Hepatocyte (in vitro differentiated cells): ENCODE data around the gene ETDC.

ENCODE experiments used
- EZH2 ChIP-seq: fragments of 200-600 bp; sonication (generic); IDR thresholded peaks from 2 replicates; pipeline ENCODE4 v1.6.1; 2016; ENCODE audit warnings: antibody characterized with exemption, mild to moderate bottlenecking, borderline replicate concordance
- EZH2phosphoT487 ChIP-seq: fragments of 200-600 bp; sonication (generic); IDR thresholded peaks from one replicate; pipeline ENCODE4 v1.6.1; 2018; ENCODE audit warnings: antibody characterized with exemption, mild to moderate bottlenecking, low read depth, moderate library complexity; ENCODE audit not compliant: unreplicated experiment, severe bottlenecking
- TF ChIP-seq, protein P1 (sequence below): fragments of 200-600 bp; sonication (generic); IDR thresholded peaks from 2 replicates; pipeline ENCODE4 v1.5.1; 2016; ENCODE audit warnings: antibody characterized with exemption, mild to moderate bottlenecking; ENCODE audit not compliant: poor library complexity

DNA sequence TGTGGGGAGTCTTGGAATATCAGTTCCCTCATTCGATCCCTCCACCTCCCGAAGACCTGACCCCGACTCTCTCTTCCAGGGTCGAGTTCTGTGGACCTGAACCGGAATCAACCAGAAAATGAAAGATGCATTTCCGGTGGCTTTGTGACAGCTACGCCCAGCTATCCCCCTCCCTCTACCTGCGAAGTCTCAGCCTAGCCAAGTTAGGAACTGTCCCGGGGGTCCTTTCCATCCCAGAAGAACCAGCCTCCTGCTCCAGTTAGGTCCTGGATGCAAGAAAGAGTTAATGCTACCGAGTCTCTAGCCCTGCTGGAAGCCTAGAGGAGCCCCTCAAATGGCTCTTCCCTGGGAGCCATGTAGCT, 13.4 kb upstream of the ETDC start:
- no peak for TF ChIP-seq EZH2
- TF ChIP-seq, protein P1, sequence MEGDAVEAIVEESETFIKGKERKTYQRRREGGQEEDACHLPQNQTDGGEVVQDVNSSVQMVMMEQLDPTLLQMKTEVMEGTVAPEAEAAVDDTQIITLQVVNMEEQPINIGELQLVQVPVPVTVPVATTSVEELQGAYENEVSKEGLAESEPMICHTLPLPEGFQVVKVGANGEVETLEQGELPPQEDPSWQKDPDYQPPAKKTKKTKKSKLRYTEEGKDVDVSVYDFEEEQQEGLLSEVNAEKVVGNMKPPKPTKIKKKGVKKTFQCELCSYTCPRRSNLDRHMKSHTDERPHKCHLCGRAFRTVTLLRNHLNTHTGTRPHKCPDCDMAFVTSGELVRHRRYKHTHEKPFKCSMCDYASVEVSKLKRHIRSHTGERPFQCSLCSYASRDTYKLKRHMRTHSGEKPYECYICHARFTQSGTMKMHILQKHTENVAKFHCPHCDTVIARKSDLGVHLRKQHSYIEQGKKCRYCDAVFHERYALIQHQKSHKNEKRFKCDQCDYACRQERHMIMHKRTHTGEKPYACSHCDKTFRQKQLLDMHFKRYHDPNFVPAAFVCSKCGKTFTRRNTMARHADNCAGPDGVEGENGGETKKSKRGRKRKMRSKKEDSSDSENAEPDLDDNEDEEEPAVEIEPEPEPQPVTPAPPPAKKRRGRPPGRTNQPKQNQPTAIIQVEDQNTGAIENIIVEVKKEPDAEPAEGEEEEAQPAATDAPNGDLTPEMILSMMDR, result no peak
- no peak for TF ChIP-seq EZH2phosphoT487
